NT2/D1 (cell line): ENCODE results near the gene GAS2L1.

Source experiments
- SUZ12 ChIP-seq: IDR thresholded peaks from 2 replicates; pipeline ENCODE4 v1.6.1; 2011; ENCODE audit not compliant: insufficient read length, insufficient read depth; ENCODE audit errors: extremely low read depth
- YY1 ChIP-seq: IDR thresholded peaks from 2 replicates; pipeline ENCODE4 v1.6.1; 2011; ENCODE audit not compliant: insufficient read length, insufficient read depth
- ZNF274 ChIP-seq: IDR thresholded peaks from 2 replicates; pipeline ENCODE4 v1.6.1; 2011; ENCODE audit warnings: mild to moderate bottlenecking, low read depth, low read length

- TF ChIP-seq SUZ12, result no peak
- TF ChIP-seq YY1, result no peak
- no peak for TF ChIP-seq ZNF274
Measured at GRCh38 chr22:29312218-29313125, 6.0 kb downstream of the GAS2L1 start.
